GM18505 (cell line): Measurements from ENCODE around the gene KCNIP4.
"Not testable (repeated sequence)": the region's sequence is repeated elsewhere in the genome, so short reads cannot be mapped to it uniquely, and the experiment has no call there.

ENCODE experiments used
- ATAC-seq: cut with Tn5 transposase; IDR thresholded peaks from one replicate; pipeline ENCODE4 v1.9.1; 2021; ENCODE audit not compliant: unreplicated experiment
- POLR2A ChIP-seq: IDR thresholded peaks from 4 replicates; pipeline ENCODE4 v1.6.1; 2011; ENCODE audit warnings: borderline replicate concordance; ENCODE audit not compliant: insufficient read depth, insufficient read length; ENCODE audit errors: extremely low read depth

The KCNIP4 gene

GRCh38 chr4:21376176-21376575 is 572.4 kb downstream of the KCNIP4 start:
- no peak for TF ChIP-seq POLR2A
- ATAC-seq: no peak

DNA sequence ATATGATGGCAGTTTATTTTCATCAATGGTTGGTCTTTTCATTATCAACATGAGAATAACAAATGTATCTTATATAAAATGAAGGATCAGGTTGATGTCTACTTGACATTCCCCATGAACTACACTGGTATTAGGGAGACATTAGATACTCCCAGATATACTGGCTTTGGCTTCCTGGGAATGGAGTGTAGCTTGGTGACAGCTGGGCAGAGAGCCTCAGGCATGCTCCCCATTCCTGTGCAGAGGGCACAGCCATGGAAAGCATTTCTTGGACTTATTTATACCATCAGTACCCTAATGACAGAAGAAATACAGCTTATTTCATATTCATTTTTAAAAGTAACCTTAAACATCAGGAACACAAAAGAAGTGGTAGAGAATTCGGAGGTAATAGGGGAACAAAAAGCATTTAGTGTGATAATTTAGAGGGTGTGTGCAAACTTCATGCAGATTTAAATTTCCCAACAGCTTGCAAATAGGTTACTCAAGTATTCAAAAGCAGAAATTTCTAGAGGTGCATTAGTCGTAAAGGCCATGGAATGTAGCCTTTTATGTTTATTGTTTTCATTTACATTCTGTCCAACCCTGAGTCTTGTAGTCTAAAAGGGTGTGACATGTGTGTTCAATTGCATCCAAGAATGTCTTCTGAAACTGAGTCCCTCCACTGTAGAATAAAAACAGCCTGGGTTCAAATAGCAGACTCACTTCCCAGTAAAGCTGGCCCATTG is 573.8 kb downstream of the KCNIP4 start:
- ATAC-seq: no peak
- TF ChIP-seq POLR2A: no peak

DNA sequence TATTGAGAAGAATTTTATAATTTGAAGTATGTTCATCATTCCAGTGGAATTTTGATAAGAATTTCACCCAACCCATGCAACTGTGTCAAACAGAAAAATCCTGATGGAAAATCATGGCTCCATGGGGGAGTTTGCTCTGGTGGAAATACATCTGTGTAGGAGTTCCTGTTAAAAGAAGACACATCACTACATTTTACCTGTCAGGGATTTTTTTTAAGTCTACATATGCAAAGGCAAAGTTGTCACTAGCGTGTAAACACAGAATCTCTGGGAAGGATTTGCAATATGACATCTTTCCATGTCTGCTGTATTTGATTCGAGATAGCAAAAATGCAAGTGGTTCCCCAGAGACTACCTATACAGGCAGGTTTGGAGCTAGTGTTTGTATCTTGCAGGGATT is 581.0 kb downstream of the KCNIP4 start:
- no peak for ATAC-seq
- no peak for TF ChIP-seq POLR2A

- ATAC-seq: no peak
- TF ChIP-seq POLR2A: no peak
Observed at GRCh38 chr4:21366840-21367239, 581.7 kb downstream of the KCNIP4 start.

DNA sequence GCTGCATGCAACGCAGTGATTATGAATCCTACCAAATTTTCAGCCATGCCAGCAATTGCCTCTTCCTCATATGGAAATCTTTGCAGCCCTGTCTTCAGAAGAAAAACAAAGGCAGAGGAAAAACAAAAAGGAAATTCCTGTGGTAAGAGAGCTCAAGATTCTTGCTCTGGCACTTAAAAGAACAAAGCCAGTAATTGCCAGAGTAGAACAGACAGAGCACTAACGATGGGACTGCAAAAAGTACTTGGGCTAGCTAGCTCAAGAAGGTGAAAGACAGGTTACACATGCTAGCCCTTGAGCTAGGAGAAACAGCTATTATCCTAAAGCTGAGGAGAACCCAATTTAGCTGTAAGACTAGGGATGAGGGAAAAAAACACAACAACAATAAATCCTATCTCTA is 582.3 kb downstream of the KCNIP4 start:
- TF ChIP-seq POLR2A: no peak
- ATAC-seq: no peak

- no peak for ATAC-seq
- TF ChIP-seq POLR2A: no peak
Observed at GRCh38 chr4:21363701-21364100, 584.9 kb downstream of the KCNIP4 start.

- ATAC-seq: not testable (repeated sequence)
Observed at GRCh38 chr4:21352354-21352753, 596.2 kb downstream of the KCNIP4 start.

DNA sequence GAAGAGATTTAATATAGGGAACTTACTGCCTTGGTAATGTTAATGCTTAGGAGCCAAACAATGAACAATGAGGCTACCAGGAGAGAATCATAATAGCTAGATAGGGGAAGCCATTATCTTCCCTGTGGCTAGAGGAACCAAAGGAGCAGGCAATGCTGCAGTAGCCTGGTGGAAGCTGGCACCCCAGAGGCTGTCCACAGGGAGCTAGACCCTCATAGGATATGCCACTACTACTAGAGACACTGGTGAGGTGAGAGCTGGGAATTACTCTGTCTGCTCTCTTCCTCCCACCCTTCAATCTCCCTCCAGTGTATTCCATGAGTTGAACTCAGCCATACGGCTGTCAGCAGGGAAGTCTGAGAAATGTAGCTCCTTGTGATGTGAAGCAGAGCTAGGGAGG is 601.4 kb downstream of the KCNIP4 start:
- ATAC-seq: no peak
- no peak for TF ChIP-seq POLR2A

DNA sequence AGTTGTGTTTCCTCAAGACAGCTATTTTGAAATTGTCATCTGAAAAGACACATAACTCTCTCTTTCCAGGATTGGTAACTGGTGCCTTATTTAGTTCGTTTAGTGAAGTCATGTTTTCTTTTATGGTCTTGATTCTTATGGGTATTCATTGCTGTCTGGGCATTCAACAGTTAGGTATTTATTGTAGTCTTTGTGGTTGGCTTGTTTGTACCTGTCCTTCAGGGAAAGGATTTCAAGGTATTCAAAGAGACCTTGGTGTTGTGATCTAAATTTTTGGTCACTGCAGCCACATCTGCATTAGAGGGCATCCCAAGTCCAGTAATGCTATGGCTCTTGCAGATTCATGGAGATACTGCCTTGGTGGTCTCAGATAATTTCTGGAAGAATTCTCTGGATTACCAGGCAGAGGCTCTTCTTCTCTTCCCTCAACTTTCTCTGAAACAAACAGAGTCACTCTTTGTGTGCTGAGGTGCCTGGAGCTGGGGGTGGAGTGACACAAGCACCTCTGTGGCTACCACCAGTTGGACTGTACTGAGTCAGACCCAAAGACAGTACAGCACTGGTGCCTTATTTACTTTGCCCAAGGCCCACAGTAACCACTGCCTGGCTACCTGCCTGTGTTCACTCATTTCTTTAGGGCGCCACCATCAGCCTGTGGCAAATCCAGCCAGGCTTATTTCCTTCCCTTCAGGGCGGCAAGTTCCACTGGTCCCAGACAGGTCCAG is 620.4 kb downstream of the KCNIP4 start:
- no peak for TF ChIP-seq POLR2A
- ATAC-seq: no peak

GRCh38 chr4:21320034-21320433 is 628.5 kb downstream of the KCNIP4 start:
- TF ChIP-seq POLR2A: no peak
- ATAC-seq: no peak

DNA sequence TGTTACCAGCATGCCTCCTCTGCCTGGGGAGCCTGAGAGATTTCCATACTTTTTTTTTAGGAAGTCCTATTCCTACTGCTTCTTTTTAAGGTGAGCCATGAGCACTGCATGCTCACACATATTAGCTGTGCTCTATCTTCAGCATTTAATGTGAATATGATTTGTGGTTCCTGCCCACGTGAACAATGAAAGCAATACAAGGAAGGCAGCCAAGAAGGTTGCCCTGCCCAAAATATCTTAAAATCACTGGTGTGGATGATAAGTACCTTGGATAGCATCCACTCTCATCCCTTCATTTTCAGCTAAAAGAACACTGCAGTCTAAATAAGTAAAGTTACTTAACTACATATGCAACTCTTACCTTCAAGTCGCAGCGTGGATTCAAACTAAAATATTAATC is 640.9 kb downstream of the KCNIP4 start:
- no peak for ATAC-seq
- TF ChIP-seq POLR2A: no peak

DNA sequence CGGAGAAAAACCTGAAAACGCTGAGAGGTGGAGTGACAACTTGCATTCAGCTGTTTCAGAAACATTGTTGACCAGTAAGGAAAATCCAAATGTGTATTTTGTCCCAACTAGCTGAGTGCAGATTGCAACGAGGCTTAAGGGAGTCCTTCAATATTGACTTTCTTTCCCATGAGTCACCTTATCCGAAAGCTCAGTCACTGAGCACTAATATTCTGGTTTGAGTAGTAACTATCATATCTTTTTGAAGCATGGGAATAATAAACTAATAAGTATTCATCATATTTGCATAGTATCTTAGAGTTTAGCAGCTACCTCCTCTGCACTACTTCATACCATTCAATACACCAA is 644.1 kb downstream of the KCNIP4 start:
- ATAC-seq: no peak
- no peak for TF ChIP-seq POLR2A

DNA sequence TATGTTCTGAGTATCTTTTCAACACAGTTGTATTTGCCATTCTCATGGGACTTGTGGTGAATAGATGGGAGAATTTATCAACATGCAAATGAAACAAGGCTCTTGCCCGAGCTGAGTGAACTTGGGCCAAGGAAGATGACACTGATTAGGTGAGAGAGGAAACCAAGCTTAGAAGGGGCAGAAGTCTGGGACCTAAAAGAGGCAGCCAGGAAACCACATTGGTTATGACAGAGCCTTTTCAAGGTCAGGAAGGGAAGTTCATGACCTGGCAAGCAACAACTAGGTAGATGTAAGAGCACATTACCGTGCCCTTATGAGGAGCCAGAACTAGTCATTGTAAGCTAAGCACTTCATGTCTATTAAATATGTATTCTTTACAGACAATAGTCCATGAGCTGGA is 658.0 kb downstream of the KCNIP4 start:
- ATAC-seq: no peak
- no peak for TF ChIP-seq POLR2A

- no peak for ATAC-seq
- no peak for TF ChIP-seq POLR2A
Observed at GRCh38 chr4:21276046-21276445, 672.5 kb downstream of the KCNIP4 start.
